ENCODE results near the gene PHIP. TPM values are rescaled to one million over a fixed set of nuclear protein-coding genes. Genes with fewer than 3 reads are reported as not detected.

The PHIP gene
- total RNA-seq, 1 donor from 2014 or later, result 129 TPM

- H3K4me1 Mint-ChIP-seq, result no peaks in the 10 kb centered on the region
- Histone ChIP-seq H3K27me3 (no peaks in the 10 kb centered on the region), H3K79me2 (ENCODE audit: low read depth) (no peaks in the 10 kb centered on the region), H3K4me2 (no peak overlapping the region), H2AFZ (replicated peaks) (no peak overlapping the region), H3K4me1 (no peaks in the 10 kb centered on the region), H3K9ac (no peak overlapping the region), H4K20me1 (ENCODE audit: low read depth) (no peaks in the 10 kb centered on the region), H3K36me3 (peaks cover 5% of the 10 kb centered on the region), H3F3A (ENCODE audit: low read depth) (no peaks in the 10 kb centered on the region), H3K4me3 (no peak overlapping the region), H3K27ac (no peak overlapping the region), H3K9me3 (ENCODE audit: low read depth) (no peaks in the 10 kb centered on the region)
- H3K9me3 Mint-ChIP-seq, result peaks cover 38% of the 10 kb centered on the region
- H3K27me3 Mint-ChIP-seq (ENCODE audit: insufficient read depth, low read depth), result no peaks in the 10 kb centered on the region
- peaks cover 4% of the 10 kb centered on the region for H3K36me3 Mint-ChIP-seq
- H3K4me3 Mint-ChIP-seq, result no peak overlapping the region
- no peak overlapping the region for H3K27ac Mint-ChIP-seq
- DNase-seq (ENCODE audit: low spot score), result no peak
- no peak for TF ChIP-seq CTCF (IDR thresholded peaks at IDR 0.05)
- TF ChIP-seq EZH2phosphoT487 (IDR thresholded peaks at IDR 0.05), result no peak
- TF ChIP-seq EZH2 (IDR thresholded peaks at IDR 0.05), result no peak
Observed at GRCh38 chr6:78917788-78918187, 160.3 kb downstream of the PHIP start.

DNA sequence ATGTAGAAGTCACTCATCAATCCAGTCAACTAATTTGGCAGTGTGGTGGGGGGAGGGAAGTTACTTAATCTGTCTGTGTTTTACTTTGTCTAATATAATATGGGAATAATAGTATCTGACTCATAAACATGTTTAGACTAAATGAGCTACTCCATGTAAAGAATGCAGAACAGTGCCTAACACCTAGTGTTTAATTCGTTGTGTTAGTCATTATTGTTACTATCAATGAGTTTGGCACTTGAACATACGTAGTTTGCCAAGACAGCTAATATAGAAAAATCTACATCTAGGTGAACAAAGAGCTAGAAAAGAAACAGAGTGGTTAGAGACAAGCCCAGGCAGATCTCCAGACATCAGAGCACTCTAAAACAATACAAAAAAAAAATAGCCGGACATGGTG, 161.6 kb downstream of the PHIP start:
- peaks cover 33% of the 10 kb centered on the region for H3K9me3 Mint-ChIP-seq
- no peak for DNase-seq (ENCODE audit: low spot score)
- Histone ChIP-seq H2AFZ (replicated peaks) (no peak overlapping the region), H3K27me3 (peaks cover 13% of the 10 kb centered on the region), H3K9me3 (ENCODE audit: low read depth) (no peaks in the 10 kb centered on the region), H3K36me3 (peaks cover 5% of the 10 kb centered on the region), H3K4me2 (no peak overlapping the region), H3F3A (ENCODE audit: low read depth) (no peaks in the 10 kb centered on the region), H3K4me1 (no peaks in the 10 kb centered on the region), H3K27ac (no peak overlapping the region), H3K9ac (no peak overlapping the region), H3K79me2 (ENCODE audit: low read depth) (no peaks in the 10 kb centered on the region), H3K4me3 (no peak overlapping the region), H4K20me1 (ENCODE audit: low read depth) (no peaks in the 10 kb centered on the region)
- no peaks in the 10 kb centered on the region for H3K27me3 Mint-ChIP-seq (ENCODE audit: insufficient read depth, low read depth)
- H3K4me1 Mint-ChIP-seq, result no peaks in the 10 kb centered on the region
- H3K27ac Mint-ChIP-seq, result no peak overlapping the region
- no peak for TF ChIP-seq EZH2 (IDR thresholded peaks at IDR 0.05)
- TF ChIP-seq EZH2phosphoT487 (IDR thresholded peaks at IDR 0.05), result no peak
- TF ChIP-seq CTCF (IDR thresholded peaks at IDR 0.05), result no peak
- H3K36me3 Mint-ChIP-seq, result peaks cover 4% of the 10 kb centered on the region
- H3K4me3 Mint-ChIP-seq, result no peak overlapping the region

DNA sequence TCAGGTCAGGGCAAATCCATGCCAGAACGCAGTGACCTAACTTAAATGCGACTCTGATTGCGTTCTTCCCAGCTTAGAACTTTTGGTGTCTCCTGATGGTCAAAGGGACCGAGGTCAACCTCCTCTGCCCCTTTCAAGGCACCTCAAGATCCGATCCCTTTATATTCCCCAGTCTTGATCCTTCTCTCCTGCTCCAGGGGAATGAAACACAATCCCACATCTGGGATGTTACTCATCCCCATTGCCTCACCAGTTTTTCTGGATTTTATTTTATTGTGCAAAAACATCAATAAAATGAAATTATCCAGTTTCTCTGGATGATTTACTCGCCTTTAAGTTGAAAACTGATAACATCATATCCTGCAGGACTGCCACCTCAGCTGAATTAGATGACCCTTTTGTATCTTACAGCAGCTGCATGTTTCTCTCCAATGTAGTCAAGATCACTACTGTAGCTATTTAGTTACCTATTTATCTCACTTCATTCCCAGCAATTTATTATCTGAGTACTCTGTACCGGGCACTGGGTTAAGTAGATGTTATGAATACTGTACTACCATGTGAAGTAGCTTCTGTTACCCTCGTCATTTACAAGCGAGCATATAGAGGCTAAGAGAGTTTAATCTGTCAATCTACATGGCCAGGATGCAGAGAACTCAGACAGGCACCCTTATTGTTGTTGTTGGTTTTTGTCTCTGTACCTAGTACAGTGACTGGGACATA, 166.7 kb downstream of the PHIP start:
- peak overlapping the region; percentile 84 for H2AFZ ChIP-seq (replicated peaks)
- no peak overlapping the region for H3K27ac ChIP-seq
- H3K27ac Mint-ChIP-seq, result no peak overlapping the region
- H3F3A ChIP-seq (ENCODE audit: low read depth), result no peaks in the 10 kb centered on the region
- DNase-seq (ENCODE audit: low spot score), result no peak
- peaks cover 7% of the 10 kb centered on the region for H3K27me3 Mint-ChIP-seq (ENCODE audit: insufficient read depth, low read depth)
- H3K9ac ChIP-seq, result no peak overlapping the region
- peak overlapping the region; percentile 60 for H3K4me3 ChIP-seq
- H3K36me3 Mint-ChIP-seq, result peaks cover 16% of the 10 kb centered on the region
- H3K4me1 ChIP-seq, result peaks cover 3% of the 10 kb centered on the region
- H3K9me3 Mint-ChIP-seq, result peaks cover 10% of the 10 kb centered on the region
- no peaks in the 10 kb centered on the region for H3K79me2 ChIP-seq (ENCODE audit: low read depth)
- H3K9me3 ChIP-seq (ENCODE audit: low read depth), result no peaks in the 10 kb centered on the region
- no peaks in the 10 kb centered on the region for H3K36me3 ChIP-seq
- H3K4me3 Mint-ChIP-seq, result peak overlapping the region; percentile 77
- H4K20me1 ChIP-seq (ENCODE audit: low read depth), result no peaks in the 10 kb centered on the region
- peaks cover 30% of the 10 kb centered on the region for H3K27me3 ChIP-seq
- TF ChIP-seq EZH2phosphoT487 (IDR thresholded peaks at IDR 0.05) (no peak), CTCF (IDR thresholded peaks at IDR 0.05) (no peak), EZH2 (IDR thresholded peaks at IDR 0.05) (no peak)
- no peaks in the 10 kb centered on the region for H3K4me1 Mint-ChIP-seq
- H3K4me2 ChIP-seq, result peak overlapping the region; percentile 90
